ENCODE results near the gene PCK1.

Gene PCK1

DNA sequence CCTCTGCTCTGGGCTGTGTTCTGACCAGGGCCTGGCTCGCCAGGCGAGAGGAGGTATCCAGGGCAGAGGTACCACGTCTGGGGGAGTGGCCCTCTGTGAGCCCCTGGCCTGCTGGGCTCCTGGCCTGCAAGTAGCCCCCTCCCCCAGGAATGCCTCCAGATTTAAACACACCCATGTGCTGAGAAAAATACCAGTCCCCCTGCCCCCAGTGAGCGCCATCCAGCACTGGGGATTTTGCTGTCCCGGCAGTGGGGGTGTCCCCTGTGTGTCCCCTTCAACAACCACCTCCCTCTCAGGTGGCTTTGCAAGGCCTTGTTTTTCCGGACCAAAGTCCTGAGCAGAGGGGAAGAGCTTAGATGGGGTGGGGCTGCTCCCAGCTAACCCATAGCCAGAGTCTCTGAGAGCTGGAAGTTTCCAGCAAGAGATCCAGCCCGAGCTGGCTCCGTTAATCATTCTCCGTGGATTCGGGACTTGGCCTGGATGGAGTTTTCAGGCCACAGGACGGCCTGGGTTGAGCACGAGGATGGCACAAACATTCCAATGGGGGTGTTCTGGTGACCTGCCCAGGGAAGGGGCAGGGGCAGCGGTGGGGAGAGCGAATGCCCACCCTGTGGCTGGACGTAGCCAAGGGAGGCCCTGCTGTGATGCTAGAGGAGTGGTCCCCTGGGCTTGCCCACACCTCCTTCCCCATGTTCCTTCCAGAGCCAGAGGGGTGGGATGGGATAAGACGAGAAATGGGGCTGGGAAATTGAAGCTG, 29.0 kb downstream of the PCK1 start:
- no peak for DNase-seq
- Histone ChIP-seq H3K27me3 (replicated peaks) (no peaks in the 10 kb centered on the region), H3K4me3 (ENCODE audit: low read depth, low read length) (no peak overlapping the region), H3K27ac (no peak overlapping the region), H3K36me3 (replicated peaks) (no peaks in the 10 kb centered on the region)
- in situ Hi-C loops (cut with HindIII; ENCODE audit: low pct_ligation_motif_present, low sequenced_read_pairs) = no loop called here
- no peak for TF ChIP-seq CTCF (IDR thresholded peaks at IDR 0.05; ENCODE audit: low read depth, low read length, missing control alignments)

DNA sequence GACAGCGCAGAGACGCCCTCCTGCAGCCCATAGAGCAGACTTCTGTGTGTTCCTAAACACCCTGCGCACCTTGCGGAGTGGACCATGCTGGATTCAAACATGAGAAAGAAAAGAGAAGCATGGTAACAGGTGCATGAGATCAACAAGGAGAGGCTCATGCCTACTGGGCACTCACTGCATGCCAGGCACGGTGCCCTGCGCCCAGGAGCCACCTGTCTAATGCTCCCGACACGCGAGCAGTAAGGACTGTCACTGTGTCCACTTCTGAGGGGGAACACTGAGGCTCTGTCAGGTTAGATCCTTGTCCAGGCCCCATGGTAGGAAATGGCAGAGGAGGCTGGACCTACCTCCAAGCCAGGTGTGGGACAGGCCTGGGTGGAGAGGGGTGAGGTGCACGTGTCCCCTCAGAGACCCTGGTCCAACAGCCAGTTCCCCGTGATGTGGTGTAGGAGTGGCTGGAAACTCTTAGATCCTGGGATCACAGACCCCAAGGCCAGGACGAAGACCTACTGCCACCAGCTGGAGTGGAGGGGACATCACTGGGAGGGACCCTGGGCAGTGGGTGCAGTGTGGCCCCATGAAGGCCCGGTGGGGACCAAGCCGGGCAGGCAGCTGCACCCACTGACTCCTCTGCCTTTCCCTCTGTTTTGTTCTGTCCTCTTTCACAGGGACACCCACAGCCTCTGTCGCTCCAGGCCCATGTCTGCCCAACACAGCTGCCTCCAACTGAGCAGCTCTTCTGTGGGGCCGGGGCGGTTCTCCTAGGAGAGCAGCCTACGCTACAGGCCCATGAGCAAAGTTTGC, 29.8 kb downstream of the PCK1 start:
- H3K36me3 ChIP-seq (replicated peaks) = no peaks in the 10 kb centered on the region
- no peak overlapping the region for H3K4me3 ChIP-seq (ENCODE audit: low read depth, low read length)
- DNase-seq = no peak
- in situ Hi-C loops (cut with HindIII; ENCODE audit: low pct_ligation_motif_present, low sequenced_read_pairs) = no loop called here
- no peak for TF ChIP-seq CTCF (IDR thresholded peaks at IDR 0.05; ENCODE audit: low read depth, low read length, missing control alignments)
- H3K27ac ChIP-seq = no peak overlapping the region
- H3K27me3 ChIP-seq (replicated peaks) = no peaks in the 10 kb centered on the region

DNA sequence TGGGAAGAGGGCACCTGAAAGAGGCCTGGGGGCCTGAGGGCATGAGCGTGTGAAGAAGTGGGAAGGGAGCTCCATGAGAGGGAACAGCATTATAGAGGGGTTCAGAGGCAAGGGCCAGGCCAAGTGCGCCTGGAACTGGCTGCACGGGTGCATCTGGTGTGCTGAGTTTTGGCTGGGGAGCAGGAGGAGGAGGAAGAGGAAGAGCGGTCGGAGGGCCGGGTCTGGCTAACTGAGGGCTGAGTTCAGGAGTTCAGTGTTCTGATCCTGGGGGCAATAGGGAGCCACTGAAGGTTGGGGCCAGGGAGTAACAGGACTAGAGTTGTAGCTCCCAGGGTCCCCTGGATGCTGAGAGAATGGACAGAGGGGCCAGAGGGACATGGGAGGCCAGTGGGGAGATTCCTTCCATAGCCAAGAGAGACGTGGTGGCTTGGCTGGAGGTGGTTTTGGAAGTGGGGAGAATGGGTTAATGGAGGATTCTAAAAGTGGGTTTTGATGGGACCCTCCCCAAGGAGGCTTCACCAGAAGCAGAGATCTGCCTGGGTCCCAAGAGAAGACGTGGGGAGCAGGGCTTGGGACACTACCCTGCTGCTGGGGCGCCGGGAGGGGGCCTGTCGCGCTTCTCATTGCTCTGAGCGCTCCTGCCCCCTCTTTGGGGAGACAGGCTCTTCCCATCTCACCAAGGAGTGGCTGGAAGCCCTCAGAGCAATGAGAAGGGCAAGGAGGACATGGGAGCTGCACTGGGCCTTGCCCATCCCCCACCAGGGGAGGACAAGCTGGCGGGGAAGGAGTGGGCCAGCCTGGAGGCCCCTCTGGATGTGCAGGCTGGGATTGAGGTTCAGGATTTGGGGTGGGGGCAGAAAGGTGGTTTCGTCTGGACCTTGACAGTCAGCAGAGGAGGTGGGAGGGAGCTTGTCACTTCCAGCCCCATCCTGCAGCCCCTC, 30.6 kb downstream of the PCK1 start:
- DNase-seq = no peak
- TF ChIP-seq CTCF (IDR thresholded peaks at IDR 0.05; ENCODE audit: low read depth, low read length, missing control alignments) = no peak
- no peak overlapping the region for H3K27ac ChIP-seq
- H3K4me3 ChIP-seq (ENCODE audit: low read depth, low read length) = no peak overlapping the region
- no peaks in the 10 kb centered on the region for H3K27me3 ChIP-seq (replicated peaks)
- no peaks in the 10 kb centered on the region for H3K36me3 ChIP-seq (replicated peaks)
- in situ Hi-C loops (cut with HindIII; ENCODE audit: low pct_ligation_motif_present, low sequenced_read_pairs) = no loop called here

GRCh38 chr20:57592263-57593092, 31.6 kb downstream of the PCK1 start:
- no peak for DNase-seq
- H3K36me3 ChIP-seq (replicated peaks) = no peaks in the 10 kb centered on the region
- H3K27me3 ChIP-seq (replicated peaks) = no peaks in the 10 kb centered on the region
- no peak overlapping the region for H3K4me3 ChIP-seq (ENCODE audit: low read depth, low read length)
- in situ Hi-C loops (cut with HindIII; ENCODE audit: low pct_ligation_motif_present, low sequenced_read_pairs) = no loop called here
- TF ChIP-seq CTCF (IDR thresholded peaks at IDR 0.05; ENCODE audit: low read depth, low read length, missing control alignments) = no peak
- H3K27ac ChIP-seq = no peak overlapping the region
